CD4-positive, alpha-beta T cell treated with Interleukin-4 for 4 hours (primary cell): ENCODE results near the gene CRY1.

Source experiments
- DNase-seq: peaks from one replicate; pipeline ENCODE4 v3.0.0-alpha.2; 2020

Gene CRY1

GRCh38 chr12:106955377-106956047 is 137.8 kb downstream of the CRY1 start, which contains the start of gene TMEM263:
Gene TMEM263 (plus strand): TSS chr12:106955907. CDS start chr12:106967117, 11,210 bp downstream.
- DNase-seq, result peak; percentile 96

- no peak for DNase-seq
Observed at GRCh38 chr12:106954462-106955376, 138.6 kb downstream of the CRY1 start.

- no peak for DNase-seq
Observed at GRCh38 chr12:106953352-106954250, 139.7 kb downstream of the CRY1 start.

DNA sequence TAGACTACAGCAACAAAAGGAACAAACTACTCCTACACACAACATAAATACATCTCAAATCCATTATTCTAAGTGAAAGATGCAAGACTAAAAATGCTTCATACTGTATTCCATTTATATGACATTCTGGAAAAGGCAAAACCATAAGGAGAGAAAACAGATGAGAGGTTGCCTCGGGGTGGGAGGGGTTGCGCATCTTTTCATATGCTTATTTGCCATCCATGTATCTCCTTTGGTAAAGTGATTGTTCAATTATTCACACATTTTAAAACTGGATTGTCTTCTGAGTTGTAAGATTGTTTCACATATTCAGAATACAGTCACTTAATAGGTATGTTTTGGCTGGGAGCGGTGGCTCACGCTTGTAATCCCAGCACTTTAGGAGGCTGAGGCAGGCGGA is 142.8 kb downstream of the CRY1 start:
- DNase-seq, result no peak

- DNase-seq, result no peak
Observed at GRCh38 chr12:106947461-106947860, 145.9 kb downstream of the CRY1 start.

DNA sequence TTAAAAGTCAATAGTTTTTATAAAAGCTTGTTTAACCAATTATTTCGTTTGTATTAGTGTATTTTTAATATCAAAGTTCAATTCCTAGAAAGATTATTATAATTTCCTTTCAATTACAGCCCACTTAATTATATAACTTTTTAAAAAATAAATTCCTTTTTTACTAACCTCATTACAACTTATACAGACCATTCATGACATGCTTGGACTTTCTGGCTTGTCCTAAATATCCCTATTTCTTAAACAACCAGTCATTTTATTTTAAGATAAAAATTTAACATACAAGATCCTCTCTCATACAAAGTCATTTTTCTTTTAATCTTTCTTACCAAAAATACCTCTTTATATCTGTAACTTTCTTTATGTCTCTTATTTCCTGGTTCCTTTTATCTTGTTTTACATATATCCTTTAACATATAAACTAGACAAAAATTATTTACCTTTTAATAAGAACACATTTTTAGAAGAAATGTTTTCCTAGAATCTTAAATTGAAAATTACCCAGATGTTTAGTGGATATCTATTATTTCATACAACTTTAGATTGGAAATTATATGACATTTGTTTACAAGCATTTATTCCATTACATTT is 148.0 kb downstream of the CRY1 start:
- no peak for DNase-seq

DNA sequence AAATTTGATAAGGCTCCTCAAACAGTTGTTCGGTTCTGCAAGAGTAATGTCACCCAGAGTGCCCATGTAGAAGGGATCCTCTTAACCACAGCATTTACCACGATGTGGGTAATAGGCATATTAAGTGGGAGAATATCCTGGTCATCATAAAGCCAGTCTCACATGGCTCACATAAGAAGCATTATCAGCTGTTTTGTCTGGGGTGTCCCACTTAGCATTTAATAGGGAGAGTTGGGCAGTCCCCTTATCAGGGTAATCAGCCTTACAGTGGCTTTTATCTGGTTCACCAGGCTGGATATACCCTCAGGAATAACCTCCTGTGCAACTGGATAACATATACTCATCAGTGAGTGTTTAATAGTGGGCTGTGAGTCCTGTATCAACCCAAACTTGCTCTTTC is 150.6 kb downstream of the CRY1 start:
- no peak for DNase-seq

GRCh38 chr12:106941481-106942156 is 151.7 kb downstream of the CRY1 start:
- DNase-seq, result no peak
